Erythroblast (primary cell): ENCODE measurements around the gene PUDP.
"Not testable (repeated sequence)": the region's sequence is repeated elsewhere in the genome, so short reads cannot be mapped to it uniquely, and the experiment has no call there.

Experiments
- DNase-seq, 2 experiments: peaks; one replicate each; lab custom pipeline; 2025; lab: John Stamatoyannopoulos, UW
- GATA1 ChIP-seq: IDR thresholded peaks from 2 replicates; pipeline ENCODE4 v1.6.1; 2011; ENCODE audit warnings: low read depth, mild to moderate bottlenecking, control low read depth, low read length, moderate library complexity
- POLR2A ChIP-seq: IDR thresholded peaks from 2 replicates; pipeline ENCODE4 v1.6.1; 2011; ENCODE audit warnings: mild to moderate bottlenecking, low read length

Gene PUDP

GRCh38 chrX:7147978-7148854, at the start of gene PUDP:
TSS of gene PUDP (minus strand) at chrX:7148153. CDS start at chrX:7148113, 40 bp downstream.
- no peak for TF ChIP-seq GATA1
- peak; percentile 41 for TF ChIP-seq POLR2A
- peak; percentile 86 to 91 for DNase-seq

DNA sequence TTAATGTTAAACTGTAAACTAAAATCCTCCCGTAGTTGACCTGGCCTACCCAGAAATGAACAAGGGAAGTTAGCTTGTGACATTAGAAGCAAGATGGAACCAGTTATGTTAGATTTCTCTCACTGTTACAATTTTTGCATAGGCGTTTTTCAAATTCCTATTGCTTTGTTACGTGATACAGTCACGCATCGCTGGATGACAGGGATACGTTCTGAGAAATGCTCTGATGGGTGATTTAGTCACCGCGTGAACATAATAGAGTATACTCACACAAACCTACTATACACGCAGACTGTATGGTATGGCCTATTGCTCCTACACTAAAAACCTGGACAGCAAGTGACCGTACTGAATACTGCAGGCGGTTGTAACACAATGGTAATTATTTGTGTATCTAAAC, 46.7 kb upstream of the PUDP start:
- no peak for TF ChIP-seq GATA1
- no peak for TF ChIP-seq POLR2A
- DNase-seq, result no peak

- DNase-seq, result no peak
- TF ChIP-seq POLR2A (no peak), GATA1 (no peak)
Measured at GRCh38 chrX:7192871-7193270, 44.9 kb upstream of the PUDP start.

DNA sequence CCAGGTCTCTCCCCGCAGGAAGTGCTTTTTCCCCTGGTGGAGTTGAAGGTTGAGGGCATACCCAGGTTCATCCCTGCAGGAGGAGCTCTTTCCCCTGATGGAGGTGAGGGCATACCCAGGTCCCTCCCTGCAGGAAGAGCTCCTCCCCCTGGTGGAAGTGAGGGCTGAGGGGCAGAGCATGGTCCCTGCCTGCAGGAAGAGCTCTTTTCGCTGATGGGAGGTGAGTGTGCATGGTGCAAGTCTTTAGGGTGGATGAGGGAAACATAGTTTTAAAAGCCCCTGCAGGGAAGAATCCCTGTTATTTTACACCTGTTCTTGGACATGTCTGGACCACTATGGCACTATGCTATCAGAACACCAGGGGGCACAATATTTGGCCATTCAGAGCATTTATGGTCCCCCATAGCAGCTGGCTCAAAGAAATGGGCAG, 43.7 kb upstream of the PUDP start:
- no peak for TF ChIP-seq GATA1
- no peak for TF ChIP-seq POLR2A

GRCh38 chrX:7190157-7190556, 42.2 kb upstream of the PUDP start:
- no peak for TF ChIP-seq GATA1
- TF ChIP-seq POLR2A, result no peak
- DNase-seq, result no peak

More for the DNA sequence above, 43.7 kb upstream of the PUDP start:
- DNase-seq, result no peak

DNA sequence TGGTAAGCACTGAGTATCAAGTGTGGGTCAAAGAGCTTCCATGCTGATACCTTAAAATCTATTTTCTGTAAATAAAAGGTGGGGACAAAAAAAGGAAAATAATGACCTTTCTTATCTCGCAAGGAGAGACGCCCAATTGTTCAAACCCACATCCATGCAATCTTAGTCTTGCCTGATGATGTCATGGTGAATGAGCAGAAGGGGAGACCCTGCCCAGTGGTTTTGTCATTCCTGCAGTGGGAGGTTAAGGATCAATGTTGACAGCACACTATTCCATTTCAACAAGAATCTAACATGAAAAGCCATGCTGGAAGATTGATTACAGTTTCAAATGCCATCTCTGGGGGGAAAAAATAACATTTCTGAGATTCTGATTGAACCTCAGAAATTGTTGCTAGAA, 40.7 kb upstream of the PUDP start:
- TF ChIP-seq GATA1 (no peak), POLR2A (no peak)
- no peak for DNase-seq

- TF ChIP-seq GATA1 (no peak), POLR2A (no peak)
- DNase-seq, result no peak
Measured at GRCh38 chrX:7184816-7185215, 36.9 kb upstream of the PUDP start.

- TF ChIP-seq POLR2A (no peak), GATA1 (no peak)
- DNase-seq, result no peak
Measured at GRCh38 chrX:7179446-7179845, 31.5 kb upstream of the PUDP start.

GRCh38 chrX:7178859-7179258, 30.9 kb upstream of the PUDP start:
- not testable (repeated sequence) for DNase-seq

DNA sequence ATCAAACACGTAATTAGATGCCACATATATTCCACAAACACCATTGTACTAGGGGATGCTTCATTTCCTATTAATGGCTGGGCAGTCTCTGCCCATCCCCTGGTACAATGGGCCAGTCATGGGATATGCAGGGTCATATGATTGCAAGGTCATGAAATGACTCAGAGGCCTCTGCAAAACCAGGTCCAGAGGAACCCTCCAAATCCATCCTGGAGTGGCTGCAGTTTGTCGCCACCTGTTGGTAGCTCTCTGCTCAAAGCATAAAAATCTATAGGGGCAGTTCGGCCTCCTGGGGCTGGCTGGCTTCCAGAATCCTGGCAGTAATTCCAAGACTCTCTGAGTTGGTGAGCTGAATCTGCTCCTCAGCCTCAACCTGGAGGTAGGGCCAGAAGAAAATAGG, 22.9 kb upstream of the PUDP start:
- TF ChIP-seq GATA1 (no peak), POLR2A (no peak)
- DNase-seq, result peak; percentile 19 to 55

DNA sequence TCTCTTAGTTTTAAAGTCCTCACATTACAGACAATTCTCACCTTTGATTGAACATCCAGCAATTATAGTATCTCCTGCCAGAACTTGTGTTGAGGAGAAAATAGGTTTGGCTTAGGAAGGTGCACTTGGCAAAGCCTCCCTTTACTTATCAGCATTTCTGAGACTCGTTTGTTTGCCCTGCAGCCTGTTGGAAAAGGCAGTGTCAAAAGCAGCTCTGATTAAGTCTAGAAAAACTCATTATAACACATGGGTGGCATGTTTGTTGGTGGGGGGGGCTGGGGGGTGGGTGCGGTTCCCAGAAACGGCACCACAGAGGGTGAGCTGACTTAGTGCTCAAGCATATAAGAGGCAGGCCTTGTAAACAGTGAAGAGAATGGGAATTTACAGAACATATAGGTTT, 21.7 kb upstream of the PUDP start:
- no peak for DNase-seq
- TF ChIP-seq GATA1, result no peak
- TF ChIP-seq POLR2A, result no peak

DNA sequence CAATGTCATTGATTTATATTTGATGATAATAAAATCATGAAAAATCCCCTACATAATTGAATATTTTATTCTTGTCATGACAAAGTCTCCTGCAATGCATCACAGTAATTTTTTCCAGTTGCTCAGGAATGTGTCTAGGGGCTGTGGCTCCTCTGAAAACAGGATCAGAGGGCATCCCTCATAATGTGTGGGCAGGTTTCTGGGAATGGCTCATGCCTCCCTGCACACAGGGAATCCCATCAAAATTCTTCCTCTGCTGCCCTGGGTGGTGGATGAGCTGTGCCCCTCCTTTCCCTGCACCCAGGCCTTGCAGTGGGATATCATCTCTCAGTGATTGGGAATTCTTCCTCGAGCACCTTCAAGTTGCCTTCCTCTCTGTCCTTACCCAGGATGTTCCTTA, 20.4 kb upstream of the PUDP start:
- no peak for DNase-seq

GRCh38 chrX:7164174-7164573, 16.2 kb upstream of the PUDP start:
- TF ChIP-seq POLR2A, result no peak
- TF ChIP-seq GATA1, result no peak
- no peak for DNase-seq

More for the DNA sequence above, 20.4 kb upstream of the PUDP start:
- TF ChIP-seq POLR2A (no peak), GATA1 (no peak)

DNA sequence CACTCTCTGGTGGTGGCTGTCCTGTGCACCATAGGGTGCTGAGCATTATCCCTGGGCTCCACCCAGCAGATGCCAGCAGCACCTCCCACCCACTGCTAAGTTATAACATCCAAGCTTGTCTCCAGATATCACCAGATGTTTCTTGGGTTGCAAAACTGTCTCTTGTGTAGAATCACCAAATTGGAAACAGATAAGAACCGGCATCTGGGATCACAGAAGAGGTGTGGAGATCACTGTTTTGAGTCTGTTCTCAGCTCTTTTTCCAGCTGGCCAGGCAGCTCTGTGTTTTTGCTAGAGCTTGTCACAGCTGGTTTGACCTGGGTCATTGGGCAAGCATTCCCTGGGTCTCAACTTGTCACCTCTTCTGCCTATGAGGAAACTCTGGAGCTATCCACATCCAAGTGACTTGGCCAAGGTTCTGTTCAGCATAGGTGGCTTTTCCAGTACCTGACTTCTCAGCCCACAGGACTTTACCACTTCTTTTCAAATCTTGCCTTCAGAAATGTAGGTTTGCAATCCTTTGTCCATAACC, 15.3 kb upstream of the PUDP start:
- no peak for DNase-seq
- TF ChIP-seq GATA1, result no peak
- no peak for TF ChIP-seq POLR2A
